ENCODE results near the gene MPG.

Gene MPG

DNA sequence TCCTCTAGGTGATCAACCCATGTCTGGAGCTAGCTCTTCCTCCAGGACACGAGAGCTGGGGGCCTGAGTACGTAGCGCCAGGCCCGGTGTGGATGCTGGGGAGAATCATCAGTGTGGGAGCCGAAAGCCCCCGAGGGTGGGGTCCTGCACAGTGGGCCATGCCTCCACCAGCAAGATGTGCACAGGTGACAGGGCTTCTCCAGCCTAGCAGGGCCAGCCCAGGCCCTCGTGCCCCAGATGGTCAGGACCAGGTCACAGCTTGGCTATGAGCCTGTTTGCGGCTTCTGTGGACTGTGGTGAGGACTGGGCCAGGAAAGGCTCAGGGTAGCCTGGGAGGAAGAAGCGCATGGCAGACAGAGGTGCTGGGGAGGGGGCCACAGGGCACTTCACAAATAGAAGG lies 7.8 kb downstream of the MPG start:
- DNase-seq = no peak

DNA sequence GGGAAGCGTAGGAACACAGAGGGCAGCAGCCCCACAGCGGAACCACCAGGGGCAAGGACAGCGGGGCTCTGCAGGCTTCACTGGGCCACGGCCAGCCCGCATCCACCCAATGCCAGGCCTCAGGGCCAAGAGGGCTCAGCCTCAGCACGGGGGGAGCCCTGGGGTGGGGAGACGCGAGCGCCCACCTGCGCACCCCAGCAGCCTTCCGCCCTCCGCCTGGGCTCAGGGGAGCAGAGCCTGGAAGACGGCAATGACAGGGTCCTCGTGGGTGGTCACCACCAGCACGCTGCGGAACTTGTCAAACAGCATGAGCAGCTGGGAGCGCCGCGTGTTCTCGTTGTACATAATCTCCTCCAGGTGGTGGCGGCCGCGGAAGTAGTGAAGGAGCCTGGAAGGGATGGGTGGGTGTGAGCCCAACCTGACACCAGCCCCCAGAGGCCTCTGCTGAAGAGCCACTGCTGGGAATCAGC lies 8.5 kb downstream of the MPG start:
- DNase-seq = no peak

GRCh38 chr16:88613-89012 lies 10.6 kb downstream of the MPG start:
- no peak for DNase-seq

DNA sequence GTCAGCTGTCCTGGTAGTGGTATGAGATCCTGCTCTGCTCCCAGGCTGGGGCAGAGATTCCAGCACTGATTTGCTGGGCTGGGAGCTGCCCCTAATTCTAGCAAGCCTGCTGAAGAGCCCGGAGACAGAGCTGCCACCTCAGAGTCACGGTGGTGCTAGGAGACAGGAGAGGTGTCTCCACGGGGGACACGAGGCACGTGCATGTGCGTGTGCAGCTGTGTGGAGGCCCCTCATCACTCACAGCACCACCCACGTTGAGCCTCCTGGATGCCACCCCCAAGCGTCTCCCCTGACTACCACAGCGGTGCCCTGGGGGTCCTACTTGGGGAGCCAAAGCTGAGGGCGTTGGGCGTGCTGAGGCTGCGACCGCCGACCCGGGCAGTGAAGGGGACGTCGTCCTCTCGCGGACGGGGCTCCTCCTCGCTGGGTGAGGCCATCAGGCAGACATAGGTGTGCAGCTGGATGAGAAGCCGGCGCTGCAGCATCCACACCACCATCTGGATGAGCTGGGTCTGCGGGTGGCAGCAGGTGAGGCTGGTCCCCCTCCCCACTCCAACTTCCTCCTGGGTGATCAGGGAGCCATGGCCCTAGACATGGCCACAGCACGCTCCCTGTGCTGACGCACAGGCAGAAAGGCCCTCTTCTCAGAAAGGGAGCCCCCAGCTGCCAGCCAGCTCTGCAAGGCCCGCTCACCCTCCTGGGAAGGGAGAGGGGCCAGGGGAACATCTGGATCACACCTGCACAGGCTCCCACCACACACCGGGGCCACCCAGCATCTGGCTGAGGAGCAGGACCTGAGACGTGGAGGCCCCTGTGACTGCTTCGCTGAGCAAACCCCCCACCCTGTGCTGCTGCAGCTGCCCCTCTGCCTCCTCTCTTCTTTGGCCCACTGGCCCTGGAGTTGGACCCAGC lies 11.6 kb downstream of the MPG start:
- no peak for DNase-seq

GRCh38 chr16:91484-91883 lies 13.5 kb downstream of the MPG start:
- no peak for DNase-seq

- no peak for DNase-seq
Measured at GRCh38 chr16:92431-93339, 14.7 kb downstream of the MPG start.

DNA sequence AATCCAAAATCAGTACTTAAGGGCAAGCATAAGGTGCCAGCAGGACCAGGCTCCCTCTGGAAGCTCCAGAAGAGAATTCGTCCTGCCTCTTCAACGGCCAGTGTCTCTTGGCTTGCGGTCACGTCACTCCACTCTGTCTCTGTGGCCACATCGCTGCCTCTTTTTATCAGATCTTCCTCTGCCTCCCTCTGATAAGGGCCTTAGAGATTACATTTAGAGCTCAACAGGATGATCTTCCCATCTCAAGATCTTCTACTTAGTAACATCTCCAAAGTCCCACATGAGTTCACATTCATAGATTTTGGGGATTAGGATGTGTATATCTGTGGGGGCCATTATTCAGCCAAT lies 16.9 kb downstream of the MPG start:
- DNase-seq = no peak

GRCh38 chr16:96935-97381 lies 18.9 kb downstream of the MPG start:
- DNase-seq = peak; percentile 88

DNA sequence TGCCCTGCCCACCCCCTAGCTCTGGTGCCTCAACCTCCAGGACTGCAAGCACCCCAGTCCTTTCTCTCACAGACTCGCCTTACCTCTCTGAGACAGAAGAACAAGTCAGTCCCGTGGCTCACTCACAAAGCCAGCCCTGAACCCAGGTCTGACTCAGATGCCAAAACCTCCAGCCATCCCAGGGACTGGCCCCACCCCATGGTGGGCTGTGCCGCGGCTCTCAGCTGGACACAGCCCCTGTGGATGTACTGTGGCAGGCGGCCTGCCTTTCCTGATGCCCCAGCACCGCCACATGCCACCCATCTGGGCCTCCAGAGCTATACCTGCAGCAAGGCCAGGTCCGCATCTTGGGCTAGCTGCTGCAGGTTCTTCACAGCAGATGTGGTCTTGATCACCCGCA lies 19.8 kb downstream of the MPG start:
- DNase-seq = no peak

GRCh38 chr16:100989-101388 lies 23.0 kb downstream of the MPG start:
- DNase-seq = no peak

- no peak for DNase-seq
Measured at GRCh38 chr16:101586-101985, 23.6 kb downstream of the MPG start.

DNA sequence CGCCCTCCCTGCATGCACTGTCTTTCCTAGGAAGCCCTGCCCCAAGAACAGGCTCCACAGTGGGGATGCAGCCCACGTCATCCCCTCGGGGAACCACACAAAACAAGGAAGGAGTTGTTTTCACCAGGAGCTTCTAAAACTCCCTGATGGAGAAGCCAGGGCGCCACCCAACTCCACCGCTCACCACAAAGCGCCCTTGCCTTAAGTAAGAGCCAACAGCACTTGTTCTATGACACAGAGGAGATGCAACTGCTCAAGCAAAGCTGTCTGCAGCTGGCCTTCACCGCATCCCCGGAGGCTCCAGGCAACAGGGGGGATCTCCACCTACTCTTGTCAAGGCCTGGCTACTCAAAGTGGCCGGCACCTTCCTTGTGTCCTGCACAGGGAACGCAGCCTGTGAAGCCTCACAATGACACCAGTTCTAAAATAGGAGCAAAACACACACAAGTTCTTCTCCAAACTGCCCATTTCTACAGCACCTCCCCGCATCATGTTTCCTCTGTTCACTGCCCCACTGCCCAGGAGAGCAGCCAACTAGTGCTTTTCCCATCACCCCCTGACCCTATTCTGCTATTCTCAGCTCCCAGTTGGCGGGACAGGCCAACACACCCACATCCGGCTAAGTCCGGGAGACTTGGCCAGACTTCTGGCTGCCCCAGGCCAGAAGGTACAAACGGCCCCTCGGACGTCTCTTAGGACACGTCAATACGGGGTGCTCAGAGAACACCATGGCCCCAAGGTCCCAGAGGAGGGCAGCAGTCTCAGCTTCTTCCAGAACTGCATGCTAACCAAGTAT lies 24.2 kb downstream of the MPG start:
- DNase-seq = peak; percentile 58

DNA sequence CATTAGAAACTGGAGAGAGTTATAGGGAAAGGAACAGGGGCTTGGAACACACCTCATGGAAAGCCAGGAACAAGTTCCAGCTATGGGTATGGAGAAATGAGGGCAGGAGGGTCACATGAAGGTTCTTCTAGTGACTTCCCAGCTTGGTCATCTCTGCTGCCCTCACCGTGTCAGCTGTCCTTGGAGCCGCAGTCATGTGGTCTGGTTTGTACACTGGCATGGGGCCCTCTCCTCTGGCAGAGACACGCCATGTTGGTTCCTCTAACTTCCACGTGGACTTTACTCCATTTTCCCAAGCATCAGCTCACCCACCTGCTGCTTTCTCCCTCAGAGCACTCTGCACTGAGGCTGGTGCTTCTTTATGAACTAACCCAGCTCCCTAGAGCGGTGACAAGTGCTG lies 26.3 kb downstream of the MPG start:
- DNase-seq = no peak

GRCh38 chr16:104928-105327 lies 26.9 kb downstream of the MPG start:
- no peak for DNase-seq

GRCh38 chr16:105521-105920 lies 27.5 kb downstream of the MPG start:
- no peak for DNase-seq

DNA sequence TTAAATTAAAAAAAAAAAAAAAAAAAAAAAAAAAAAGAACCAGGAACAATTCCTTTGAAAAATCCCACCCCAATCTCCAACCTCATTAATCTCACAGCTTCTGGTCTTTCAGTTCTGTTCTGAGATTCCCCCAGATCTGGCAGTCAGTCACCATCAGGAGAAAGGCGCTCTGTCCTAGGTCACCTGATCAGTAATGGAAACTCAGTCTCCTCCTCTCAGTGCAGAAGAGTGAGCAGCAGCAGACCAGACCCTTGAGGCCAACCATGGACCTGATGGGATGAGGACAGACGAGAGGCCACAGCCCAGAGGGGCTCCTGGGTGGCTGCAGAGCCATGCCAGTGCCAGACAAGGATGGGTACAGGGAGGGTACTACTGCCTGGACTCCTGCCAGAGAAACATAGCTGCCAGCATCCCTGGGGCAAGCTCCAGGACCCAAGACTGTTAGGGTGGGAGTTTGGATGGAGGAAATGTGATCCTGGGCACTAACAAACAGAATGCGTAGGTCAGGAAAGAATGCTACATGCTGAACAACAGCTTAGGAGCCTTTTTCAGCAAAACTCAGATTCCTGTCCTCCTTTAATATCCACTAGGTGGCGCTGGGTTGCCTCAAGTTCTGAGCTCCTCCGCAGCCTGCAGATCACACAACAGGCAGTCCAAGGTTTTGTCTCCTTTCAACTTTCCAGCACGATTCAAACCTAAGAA lies 28.7 kb downstream of the MPG start:
- DNase-seq = peak; percentile 52

DNA sequence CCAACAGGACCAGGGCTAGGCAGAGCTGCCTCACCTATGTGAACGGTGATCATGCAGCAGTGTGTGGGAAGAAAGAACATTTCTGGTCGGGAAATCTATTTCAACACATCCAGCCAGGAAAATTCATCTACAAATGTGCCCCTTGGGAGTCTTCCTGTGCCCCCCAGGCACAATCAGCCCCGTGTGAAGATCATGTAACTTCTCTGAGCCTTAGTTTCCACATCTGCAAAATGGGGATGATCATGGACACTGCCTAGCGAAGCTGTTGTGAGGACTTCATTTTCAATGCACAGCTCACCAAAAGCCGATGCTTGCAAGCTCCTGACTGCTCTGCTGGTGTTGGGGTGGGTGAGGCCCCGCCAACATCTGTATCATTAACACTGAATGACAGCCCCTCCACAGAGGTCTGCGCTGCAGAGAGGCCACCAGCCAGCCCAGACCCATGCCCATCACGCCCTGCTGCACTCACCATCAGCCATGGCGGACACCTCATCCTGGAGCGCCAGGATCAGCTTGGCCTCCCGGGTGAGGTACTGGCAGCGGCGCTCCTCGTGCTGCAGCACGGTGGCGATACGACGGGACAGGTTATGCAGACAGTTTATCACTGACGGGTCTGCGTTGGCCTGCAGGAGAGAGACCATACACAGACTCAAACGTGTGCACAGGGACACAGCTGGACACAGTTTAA lies 34.3 kb downstream of the MPG start:
- no peak for DNase-seq

DNA sequence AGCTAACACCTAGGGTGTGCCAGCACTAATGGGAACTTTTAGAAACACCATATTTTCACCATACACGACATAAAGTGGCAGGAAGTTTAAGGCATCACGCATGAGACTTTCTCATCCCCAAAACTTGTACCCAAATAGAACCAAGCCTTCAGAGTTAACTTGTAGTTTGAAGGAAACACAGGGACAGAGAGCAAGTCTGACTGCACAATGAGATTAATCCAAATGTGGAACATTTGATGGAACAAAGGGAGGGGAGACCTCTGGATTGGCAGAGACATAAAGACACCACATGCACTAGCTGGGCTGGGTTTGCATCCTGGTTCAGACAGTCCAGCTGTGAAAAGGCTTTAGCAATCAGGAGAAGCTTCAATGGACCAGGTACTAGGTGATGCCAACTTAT lies 36.3 kb downstream of the MPG start:
- no peak for DNase-seq

GRCh38 chr16:116015-116414 lies 38.0 kb downstream of the MPG start:
- DNase-seq = no peak

- DNase-seq = peak; percentile 37
Measured at GRCh38 chr16:117379-118365, 39.6 kb downstream of the MPG start.

Measured in MV-4-11 (cell line).